GM13977 (cell line): ENCODE results near the gene MTOR.
"Not testable (repeated sequence)": the region's sequence is repeated elsewhere in the genome, so short reads cannot be mapped to it uniquely, and the experiment has no call there.

ENCODE experiments used
- DNase-seq: peaks from one replicate; pipeline ENCODE4 v3.0.0; 2012; ENCODE audit warnings: low spot score
- CTCF ChIP-seq: IDR thresholded peaks from 2 replicates; pipeline ENCODE4 v1.5.1; 2012; ENCODE audit warnings: mild to moderate bottlenecking, control low read depth; ENCODE audit not compliant: insufficient read depth; ENCODE audit errors: extremely low read depth, missing control alignments
- in situ Hi-C: fragments of 300-500 bp; cut with MboI; formaldehyde crosslinking; loops from one replicate; pipeline ENCODE4 v1.12.0; 2022; ENCODE audit warnings: low sequenced_read_pairs, low pct_unique_long_range_greater_than_20kb, mixed read lengths, inconsistent platforms; ENCODE audit not compliant: unreplicated experiment

The MTOR gene

GRCh38 chr1:11174261-11174942, 87.9 kb downstream of the MTOR start:
- in situ Hi-C loops, result no loop called here
- TF ChIP-seq CTCF, result no peak
- DNase-seq, result no peak

- no peak for DNase-seq
- no peak for TF ChIP-seq CTCF
- in situ Hi-C loops, result no loop called here
Observed at GRCh38 chr1:11170102-11170501, 92.2 kb downstream of the MTOR start.

GRCh38 chr1:11169202-11169601, 93.1 kb downstream of the MTOR start:
- TF ChIP-seq CTCF, result no peak
- in situ Hi-C loops, result no loop called here

GRCh38 chr1:11168731-11169130, 93.6 kb downstream of the MTOR start:
- DNase-seq, result no peak
- no peak for TF ChIP-seq CTCF
- in situ Hi-C loops, result no loop called here

More at GRCh38 chr1:11169202-11169601, 93.1 kb downstream of the MTOR start:
- no peak for DNase-seq

GRCh38 chr1:11166744-11167143, 95.6 kb downstream of the MTOR start:
- in situ Hi-C loops, DNase-seq: not testable (repeated sequence)

- in situ Hi-C loops, DNase-seq: not testable (repeated sequence)
Observed at GRCh38 chr1:11162752-11163151, 99.6 kb downstream of the MTOR start.

GRCh38 chr1:11158720-11159321, 103.5 kb downstream of the MTOR start:
- DNase-seq, result no peak
- TF ChIP-seq CTCF, result no peak
- in situ Hi-C loops, result no loop called here

- no peak for TF ChIP-seq CTCF
- in situ Hi-C loops, result no loop called here
- DNase-seq, result no peak
Observed at GRCh38 chr1:11158291-11158690, 104.1 kb downstream of the MTOR start.
